Testis (tissue), 3 donors: ENCODE measurements around the gene PPM1H. TPM values are rescaled to one million over a fixed set of nuclear protein-coding genes. Genes with fewer than 3 reads are reported as not detected.

Experiments
- DNase-seq: peaks from one replicate; pipeline ENCODE4 v3.0.0-alpha.2; 2019
- H3K27ac ChIP-seq, 2 donors: fragments of 200-600 bp; sonication (generic); one replicate each; pipeline ENCODE4 v1.5.1; 2019
- H3K27me3 ChIP-seq: fragments of 200-600 bp; sonication (generic); one replicate; pipeline ENCODE4 v1.5.1; 2019
- H3K36me3 ChIP-seq: fragments of 200-600 bp; sonication (generic); one replicate; pipeline ENCODE4 v1.5.1; 2017; ENCODE audit warnings: low read depth; ENCODE audit errors: missing control alignments
- H3K4me1 ChIP-seq: fragments of 200-600 bp; sonication (generic); one replicate; pipeline ENCODE4 v1.5.1; 2019
- H3K4me3 ChIP-seq, 2 donors: fragments of 200-600 bp; sonication (generic); one replicate each; pipeline ENCODE4 v1.5.1; 2017 to 2019
- H3K9me3 ChIP-seq: fragments of 200-600 bp; sonication (generic); one replicate; pipeline ENCODE4 v1.5.1; 2017
- POLR2A ChIP-seq: fragments of 450-650 bp; IDR thresholded peaks from one replicate; pipeline ENCODE4 v1.6.1; 2017; ENCODE audit warnings: antibody characterized with exemption, mild to moderate bottlenecking, moderate library complexity
- WGBS, 2 donors: methylation state at CpG; one replicate each; pipeline ENCODE4 v1.1.5; 2018; 5-methylcytosine and 5-hydroxymethylcytosine counted together
- intact Hi-C: fragments of 100-400 bp; cut with DNase I; formaldehyde crosslinking; loops from one replicate; pipeline ENCODE4 v1.15.1; 2023; ENCODE audit warnings: low total_unique reads
- polyA plus RNA-seq: library from polyadenylated mRNA; stranded (reverse); fragments of 350-450 nt; fragmentation: Illumina TruSeq; extraction: RNeasy Lipid Tissue Mini Kit (QIAGEN cat#74804); gene quantifications from one replicate; pipeline ENCODE4 v1.2.3, GENCODE V29; 2014; ENCODE audit warnings: low read depth, low replicate concordance; ENCODE audit not compliant: insufficient read depth
- total RNA-seq, 2 donors: library from RNA; depleted of rRNA; stranded (reverse); fragments of >200 nt; gene quantifications; one replicate each; pipeline ENCODE4 v1.2.3, GENCODE V29; 2016
- TF ChIP-seq, protein P1 (sequence below), 3 experiments: fragments of 450-650 bp in 2 of 3; fragments of 200-600 bp in 1 of 3; sonication (generic) in 1 of 3; IDR thresholded peaks; one replicate each; pipeline ENCODE4 v1.5.1; 2016 to 2019; ENCODE audit warnings: antibody characterized with exemption in 3 of 3, mild to moderate bottlenecking in 2 of 3, moderate library complexity in 1 of 3

The PPM1H gene
- total and polyA plus RNA-seq, 3 donors from 2014 or later: 2.5 to 9.1 (median 2.7) TPM

DNA sequence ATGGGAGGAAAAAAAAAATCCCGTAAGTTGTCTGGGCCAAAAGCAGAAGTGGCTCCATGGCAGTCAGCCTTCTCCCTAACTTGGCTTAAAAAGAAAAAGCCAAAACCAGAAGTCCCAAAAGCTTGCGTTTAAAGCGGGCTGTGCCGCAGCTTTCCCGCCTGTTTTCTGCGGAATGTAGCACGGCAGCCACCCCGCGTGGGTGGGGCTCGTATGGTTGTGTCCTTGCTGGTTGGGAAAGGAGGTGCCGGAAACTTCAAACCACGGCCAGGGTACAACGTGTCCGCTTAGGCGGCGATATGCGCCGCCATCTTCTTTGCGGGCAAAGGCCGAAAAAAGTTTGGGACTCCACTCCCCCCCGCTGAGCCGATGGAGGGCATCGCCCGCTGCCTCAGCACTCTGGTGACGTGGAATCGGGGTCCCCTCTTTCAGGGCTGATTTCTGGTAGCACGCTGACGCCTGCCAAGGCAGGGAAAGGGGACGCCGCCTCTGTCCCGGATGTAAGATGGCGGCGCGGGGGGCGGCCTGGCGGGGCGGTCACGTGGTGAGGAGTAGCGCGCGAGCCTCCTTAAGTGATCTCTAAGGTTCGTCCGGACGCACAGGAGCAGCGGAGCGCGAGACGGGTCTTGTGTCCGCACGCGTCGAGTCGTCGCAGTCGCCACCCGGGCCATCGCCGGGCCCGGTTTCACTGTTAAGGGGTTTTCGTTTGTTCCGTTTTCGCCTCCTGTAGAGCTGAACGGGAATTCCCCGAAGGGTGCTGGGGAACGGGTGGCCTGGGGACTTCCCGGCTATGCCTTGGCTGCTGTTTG, 332.5 kb downstream of the PPM1H start:
- Histone ChIP-seq H3K4me3 (peak overlapping the region; percentile 86 to 95), H3K9me3 (no peaks in the 10 kb centered on the region), H3K27ac (peak overlapping the region; percentile 99), H3K36me3 (no peaks in the 10 kb centered on the region), H3K4me1 (peaks cover 5% of the 10 kb centered on the region), H3K27me3 (no peaks in the 10 kb centered on the region)
- TF ChIP-seq POLR2A: no peak
- TF ChIP-seq, protein P1, sequence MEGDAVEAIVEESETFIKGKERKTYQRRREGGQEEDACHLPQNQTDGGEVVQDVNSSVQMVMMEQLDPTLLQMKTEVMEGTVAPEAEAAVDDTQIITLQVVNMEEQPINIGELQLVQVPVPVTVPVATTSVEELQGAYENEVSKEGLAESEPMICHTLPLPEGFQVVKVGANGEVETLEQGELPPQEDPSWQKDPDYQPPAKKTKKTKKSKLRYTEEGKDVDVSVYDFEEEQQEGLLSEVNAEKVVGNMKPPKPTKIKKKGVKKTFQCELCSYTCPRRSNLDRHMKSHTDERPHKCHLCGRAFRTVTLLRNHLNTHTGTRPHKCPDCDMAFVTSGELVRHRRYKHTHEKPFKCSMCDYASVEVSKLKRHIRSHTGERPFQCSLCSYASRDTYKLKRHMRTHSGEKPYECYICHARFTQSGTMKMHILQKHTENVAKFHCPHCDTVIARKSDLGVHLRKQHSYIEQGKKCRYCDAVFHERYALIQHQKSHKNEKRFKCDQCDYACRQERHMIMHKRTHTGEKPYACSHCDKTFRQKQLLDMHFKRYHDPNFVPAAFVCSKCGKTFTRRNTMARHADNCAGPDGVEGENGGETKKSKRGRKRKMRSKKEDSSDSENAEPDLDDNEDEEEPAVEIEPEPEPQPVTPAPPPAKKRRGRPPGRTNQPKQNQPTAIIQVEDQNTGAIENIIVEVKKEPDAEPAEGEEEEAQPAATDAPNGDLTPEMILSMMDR (IDR thresholded peaks at IDR 0.05): no peak
- WGBS, 2 donors: 0 to 1% methylated on average over 31 to 50 of the region's 66 CpGs
- intact Hi-C loops: no loop called here
- peak; percentile 94 for DNase-seq

DNA sequence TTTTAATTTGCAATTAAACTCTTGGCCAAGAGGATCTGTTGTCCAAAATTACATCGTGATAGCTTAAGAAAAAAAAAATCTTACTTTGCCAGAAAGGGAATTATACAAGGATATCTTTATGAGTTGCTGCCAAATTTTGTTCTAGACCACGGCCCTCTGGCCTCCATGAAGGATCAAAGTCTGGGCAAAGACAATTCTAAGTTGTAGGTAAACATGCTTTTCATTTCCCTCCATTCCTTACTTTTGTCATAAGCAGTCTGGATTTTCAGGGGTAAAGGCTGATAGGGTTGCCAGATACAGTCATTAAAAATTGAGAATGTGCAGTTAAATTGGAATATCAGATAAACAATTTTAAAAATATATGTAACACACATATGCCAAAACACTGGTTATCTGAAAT, 333.2 kb downstream of the PPM1H start:
- Histone ChIP-seq H3K4me1 (peaks cover 5% of the 10 kb centered on the region), H3K9me3 (no peaks in the 10 kb centered on the region), H3K27ac (peak overlapping the region; percentile 99), H3K27me3 (no peaks in the 10 kb centered on the region), H3K36me3 (no peaks in the 10 kb centered on the region), H3K4me3 (peak overlapping the region; percentile 86 to 95)
- no peak for DNase-seq
- TF ChIP-seq, protein P1 (IDR thresholded peaks at IDR 0.05): no peak
- intact Hi-C loops: no loop called here
- WGBS, 2 donors: 7% methylated on average over 2 of the region's 2 CpGs

DNA sequence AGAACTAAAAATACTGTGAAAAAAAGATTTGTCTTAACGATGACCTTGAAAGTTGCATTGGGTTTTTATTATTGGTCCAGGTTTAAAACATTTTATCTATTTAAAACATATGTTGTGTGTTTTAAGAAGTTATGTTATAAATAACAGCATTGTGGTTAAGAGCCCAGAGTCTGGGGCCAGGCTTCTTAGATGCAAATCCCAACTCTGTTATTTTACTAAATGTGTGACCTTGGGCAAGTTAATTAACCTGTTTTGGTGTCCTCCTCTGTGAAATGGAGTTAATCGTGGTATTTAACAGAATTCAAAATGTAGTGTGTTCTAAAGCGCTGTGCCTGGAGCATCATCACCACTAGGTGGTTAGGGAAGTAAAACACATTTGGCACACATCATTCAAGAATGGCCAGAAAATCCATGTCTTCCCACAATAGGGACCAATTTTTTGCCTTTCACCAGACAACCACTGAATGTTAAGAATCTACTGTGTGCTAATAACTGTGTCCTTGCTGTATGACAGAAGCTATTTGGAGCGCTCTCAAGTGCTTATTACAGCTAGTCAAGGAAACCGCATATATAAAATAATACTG, 335.0 kb downstream of the PPM1H start:
- Histone ChIP-seq H3K9me3 (no peaks in the 10 kb centered on the region), H3K36me3 (no peaks in the 10 kb centered on the region), H3K4me1 (peaks cover 2% of the 10 kb centered on the region), H3K27ac (no peak overlapping the region), H3K4me3 (no peak overlapping the region), H3K27me3 (no peaks in the 10 kb centered on the region)
- no peak for DNase-seq
- intact Hi-C loops: no loop called here
- WGBS, 2 donors: 51 to 62% methylated on average over 5 of the region's 5 CpGs
- TF ChIP-seq POLR2A: no peak
- TF ChIP-seq, protein P1 (IDR thresholded peaks at IDR 0.05): no peak

DNA sequence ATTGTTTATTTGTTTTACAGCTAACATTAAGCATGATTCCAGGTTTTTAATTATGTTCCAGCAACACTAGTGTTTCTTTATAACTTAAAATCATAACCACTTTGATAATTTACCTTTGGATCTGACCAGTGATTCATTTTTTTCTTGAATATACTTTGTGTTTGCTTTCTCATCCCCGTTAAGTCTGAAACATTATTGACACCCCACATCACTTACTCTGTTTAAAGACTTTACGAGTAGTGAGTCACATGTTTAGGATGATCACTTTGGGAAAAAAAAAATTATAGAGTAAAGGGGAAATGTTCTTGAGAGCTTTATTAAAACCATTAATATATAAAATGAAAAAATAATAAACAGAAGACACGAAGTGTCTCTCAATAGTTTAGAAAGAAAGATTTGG, 336.1 kb downstream of the PPM1H start:
- no peaks in the 10 kb centered on the region for H3K4me1 ChIP-seq
- no peaks in the 10 kb centered on the region for H3K27me3 ChIP-seq
- no peak for TF ChIP-seq POLR2A
- TF ChIP-seq, protein P1 (IDR thresholded peaks at IDR 0.05): no peak
- H3K36me3 ChIP-seq: no peaks in the 10 kb centered on the region
- WGBS, 2 donors: 91 to 95% methylated on average over 3 of the region's 3 CpGs
- H3K27ac ChIP-seq: no peak overlapping the region
- H3K9me3 ChIP-seq: no peaks in the 10 kb centered on the region
- H3K4me3 ChIP-seq: no peak overlapping the region
- intact Hi-C loops: no loop called here
- no peak for DNase-seq
